GM23338 (cell line): ENCODE results near the gene SRSF5. TPM values are rescaled to one million over a fixed set of nuclear protein-coding genes. Genes with fewer than 3 reads are reported as not detected.

ENCODE experiments used
- ATAC-seq: fragments of 200-7000 bp; cut with Tn5 transposase; 3 replicates; pipeline ENCODE4 v1.9.1; 2020
- DNase-seq: peaks from one replicate; pipeline ENCODE4 v3.0.0-alpha.2; 2015; ENCODE audit warnings: low spot score
- H2AFZ ChIP-seq: fragments of 200-600 bp; sonication (generic); 2 replicates; pipeline ENCODE4 v1.8.0; 2016; ENCODE audit warnings: antibody characterized with exemption, mild to moderate bottlenecking, moderate library complexity
- H3F3A ChIP-seq: fragments of 200-600 bp; sonication (generic); replicated peaks from 2 replicates; pipeline ENCODE4 v1.8.0; 2017; ENCODE audit warnings: antibody characterized with exemption, mixed run types, low read depth
- H3K27ac ChIP-seq: fragments of 200-600 bp; sonication (generic); 2 replicates; pipeline ENCODE4 v1.6.1; 2016; ENCODE audit warnings: low read depth
- H3K27me3 ChIP-seq: fragments of 200-600 bp; sonication (generic); 2 replicates; pipeline ENCODE4 v1.8.0; 2016; ENCODE audit warnings: mild to moderate bottlenecking, mixed run types, moderate library complexity; ENCODE audit not compliant: insufficient read depth
- H3K36me3 ChIP-seq: fragments of 200-600 bp; sonication (generic); 2 replicates; pipeline ENCODE4 v1.8.0; 2016; ENCODE audit warnings: mild to moderate bottlenecking; ENCODE audit not compliant: insufficient read depth
- H3K4me1 ChIP-seq: fragments of 200-600 bp; sonication (generic); 2 replicates; pipeline ENCODE4 v1.8.0; 2016; ENCODE audit warnings: mild to moderate bottlenecking, moderate library complexity; ENCODE audit not compliant: insufficient read depth
- H3K4me2 ChIP-seq: fragments of 200-600 bp; sonication (generic); 2 replicates; pipeline ENCODE4 v1.7.1; 2017; ENCODE audit warnings: mixed run types
- H3K4me3 ChIP-seq: fragments of 200-600 bp; sonication (generic); 2 replicates; pipeline ENCODE4 v1.6.1; 2016; ENCODE audit warnings: mixed run types
- H3K79me2 ChIP-seq: fragments of 200-600 bp; sonication (generic); replicated peaks from 2 replicates; pipeline ENCODE4 v1.8.0; 2017; ENCODE audit warnings: mild to moderate bottlenecking; ENCODE audit not compliant: insufficient read depth
- H3K9me2 ChIP-seq: fragments of 200-600 bp; sonication (generic); 2 replicates; pipeline ENCODE4 v1.8.0; 2017; ENCODE audit not compliant: insufficient read depth
- H4K20me1 ChIP-seq: fragments of 200-600 bp; sonication (generic); replicated peaks from 2 replicates; pipeline ENCODE4 v1.8.0; 2017; ENCODE audit warnings: mild to moderate bottlenecking; ENCODE audit not compliant: insufficient read depth
- H3K27ac Mint-ChIP-seq: 2 replicates; pipeline ENCODE4 v1.8.0; 2020; ENCODE audit warnings: inconsistent platforms, mild to moderate bottlenecking, moderate library complexity, mixed read lengths
- H3K27me3 Mint-ChIP-seq: 3 replicates; pipeline ENCODE4 v1.8.0; 2022; ENCODE audit warnings: low read depth, mild to moderate bottlenecking, moderate library complexity, mixed read lengths, inconsistent platforms; ENCODE audit not compliant: insufficient read depth, poor library complexity
- H3K36me3 Mint-ChIP-seq: 3 replicates; pipeline ENCODE4 v1.8.0; 2021; ENCODE audit warnings: low read depth, mild to moderate bottlenecking, inconsistent platforms, moderate library complexity, mixed read lengths
- H3K4me1 Mint-ChIP-seq: 3 replicates; pipeline ENCODE4 v1.8.0; 2020; ENCODE audit warnings: mild to moderate bottlenecking, inconsistent platforms, mixed read lengths
- H3K4me3 Mint-ChIP-seq: 3 replicates; pipeline ENCODE4 v1.8.0; 2021; ENCODE audit warnings: moderate library complexity, mild to moderate bottlenecking, inconsistent platforms, mixed read lengths
- H3K9me3 Mint-ChIP-seq: 3 replicates; pipeline ENCODE4 v1.8.0; 2020; ENCODE audit warnings: moderate library complexity, mild to moderate bottlenecking, inconsistent platforms, mixed read lengths
- EZH2 ChIP-seq: fragments of 200-600 bp; sonication (generic); IDR thresholded peaks from one replicate; pipeline ENCODE4 v1.8.0; 2017; ENCODE audit warnings: antibody characterized with exemption, mild to moderate bottlenecking, low read depth; ENCODE audit not compliant: unreplicated experiment
- NANOG ChIP-seq: IDR thresholded peaks from 2 replicates; pipeline ENCODE4 v1.6.1; 2016; ENCODE audit warnings: antibody characterized with exemption, borderline replicate concordance
- STAT1 ChIP-seq: IDR thresholded peaks from one replicate; pipeline ENCODE4 v1.6.1; 2016; ENCODE audit warnings: antibody characterized with exemption; ENCODE audit not compliant: unreplicated experiment
- ZNF114 ChIP-seq: fragments of 250-450 bp; sonication (Bioruptor Pico); IDR thresholded peaks from 2 replicates; pipeline ENCODE4 v1.5.0; 2020; ENCODE audit warnings: mild to moderate bottlenecking, moderate library complexity
- ZNF331 ChIP-seq: fragments of 250-450 bp; sonication (Bioruptor Pico); IDR thresholded peaks from 2 replicates; pipeline ENCODE4 v1.5.0; 2020; ENCODE audit warnings: low read depth, mild to moderate bottlenecking, moderate library complexity
- polyA plus RNA-seq: library from polyadenylated mRNA; unstranded; fragments of >200 nt; fragmentation: Nextera tagmentation; extraction: Ambion mirVana; gene quantifications from 2 replicates; pipeline ENCODE4 v1.2.1, GENCODE V29; 2016
- total RNA-seq: library from RNA; depleted of rRNA; stranded (reverse); fragments of >200 nt; shearing (Covaris generic); gene quantifications from 2 replicates; pipeline ENCODE4 v1.2.3, GENCODE V29; 2014
- TF ChIP-seq, protein P1 (sequence below), 2 experiments: fragments of 200-600 bp in 1 of 2; sonication (generic) in 1 of 2; conservative IDR thresholded peaks; 2 replicates each; pipeline versions ENCODE4 v1.5.1 to v1.6.1; 2016 to 2017; ENCODE audit warnings: antibody characterized with exemption in 2 of 2, low read depth in 2 of 2, mild to moderate bottlenecking in 2 of 2, moderate library complexity in 1 of 2
- TF ChIP-seq, protein P2 (sequence below): fragments of 250-450 bp; sonication (Bioruptor Pico); IDR thresholded peaks from 2 replicates; pipeline ENCODE4 v1.5.0; 2020; ENCODE audit warnings: mild to moderate bottlenecking, moderate library complexity

The SRSF5 gene
- total and polyA plus RNA-seq, 2 experiments from 2014 or later, result 172 to 389 TPM

DNA sequence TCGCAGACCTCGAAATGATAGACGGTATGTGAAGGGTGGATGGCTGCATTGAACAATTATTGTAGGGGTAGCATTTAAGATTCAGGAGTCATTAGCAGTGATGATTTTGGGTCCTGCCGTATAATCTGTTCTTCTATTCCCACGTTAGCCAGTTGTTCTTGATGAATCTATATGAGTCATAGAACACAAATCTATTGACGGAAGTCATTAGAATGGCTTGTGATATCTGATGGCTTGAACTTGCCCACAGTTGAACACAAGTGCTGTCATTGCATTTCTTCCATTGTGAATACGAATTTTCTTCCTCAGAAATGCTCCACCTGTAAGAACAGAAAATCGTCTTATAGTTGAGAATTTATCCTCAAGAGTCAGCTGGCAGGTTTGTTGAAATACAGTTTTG lies 1.9 kb downstream of the SRSF5 start:
- Mint-ChIP-seq H3K36me3 (peaks cover 70% of the 10 kb centered on the region), H3K9me3 (peaks cover 4% of the 10 kb centered on the region; the same call in 1 of the 3 replicates), H3K4me3 (peak overlapping the region; percentile 99), H3K4me1 (peaks cover 21% of the 10 kb centered on the region), H3K27ac (peak overlapping the region; percentile 100; the same call in 1 of the 2 replicates), H3K27me3 (peaks cover 24% of the 10 kb centered on the region)
- Histone ChIP-seq H3K79me2 (peaks cover 51% of the 10 kb centered on the region), H3K4me3 (peak overlapping the region; percentile 96), H4K20me1 (peaks cover 48% of the 10 kb centered on the region), H3K27ac (no peak overlapping the region; the same call in 1 of the 2 replicates), H3F3A (peaks cover 7% of the 10 kb centered on the region), H3K4me2 (peak overlapping the region; percentile 95; the same call in 1 of the 2 replicates), H3K9me2 (no peaks in the 10 kb centered on the region), H3K36me3 (peaks cover 60% of the 10 kb centered on the region), H3K27me3 (no peaks in the 10 kb centered on the region), H3K4me1 (peaks cover 14% of the 10 kb centered on the region), H2AFZ (no peak overlapping the region)
- DNase-seq, result no peak
- TF ChIP-seq STAT1 (no peak), ZNF331 (CRISPR knock-in tag) (no peak), NANOG (no peak), EZH2 (no peak), ZNF114 (CRISPR knock-in tag) (no peak)
- TF ChIP-seq, protein P1, sequence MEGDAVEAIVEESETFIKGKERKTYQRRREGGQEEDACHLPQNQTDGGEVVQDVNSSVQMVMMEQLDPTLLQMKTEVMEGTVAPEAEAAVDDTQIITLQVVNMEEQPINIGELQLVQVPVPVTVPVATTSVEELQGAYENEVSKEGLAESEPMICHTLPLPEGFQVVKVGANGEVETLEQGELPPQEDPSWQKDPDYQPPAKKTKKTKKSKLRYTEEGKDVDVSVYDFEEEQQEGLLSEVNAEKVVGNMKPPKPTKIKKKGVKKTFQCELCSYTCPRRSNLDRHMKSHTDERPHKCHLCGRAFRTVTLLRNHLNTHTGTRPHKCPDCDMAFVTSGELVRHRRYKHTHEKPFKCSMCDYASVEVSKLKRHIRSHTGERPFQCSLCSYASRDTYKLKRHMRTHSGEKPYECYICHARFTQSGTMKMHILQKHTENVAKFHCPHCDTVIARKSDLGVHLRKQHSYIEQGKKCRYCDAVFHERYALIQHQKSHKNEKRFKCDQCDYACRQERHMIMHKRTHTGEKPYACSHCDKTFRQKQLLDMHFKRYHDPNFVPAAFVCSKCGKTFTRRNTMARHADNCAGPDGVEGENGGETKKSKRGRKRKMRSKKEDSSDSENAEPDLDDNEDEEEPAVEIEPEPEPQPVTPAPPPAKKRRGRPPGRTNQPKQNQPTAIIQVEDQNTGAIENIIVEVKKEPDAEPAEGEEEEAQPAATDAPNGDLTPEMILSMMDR (conservative IDR thresholded peaks at IDR 0.05; ENCODE audit: low read depth in 2 of 2), result no peak
- TF ChIP-seq, protein P2, sequence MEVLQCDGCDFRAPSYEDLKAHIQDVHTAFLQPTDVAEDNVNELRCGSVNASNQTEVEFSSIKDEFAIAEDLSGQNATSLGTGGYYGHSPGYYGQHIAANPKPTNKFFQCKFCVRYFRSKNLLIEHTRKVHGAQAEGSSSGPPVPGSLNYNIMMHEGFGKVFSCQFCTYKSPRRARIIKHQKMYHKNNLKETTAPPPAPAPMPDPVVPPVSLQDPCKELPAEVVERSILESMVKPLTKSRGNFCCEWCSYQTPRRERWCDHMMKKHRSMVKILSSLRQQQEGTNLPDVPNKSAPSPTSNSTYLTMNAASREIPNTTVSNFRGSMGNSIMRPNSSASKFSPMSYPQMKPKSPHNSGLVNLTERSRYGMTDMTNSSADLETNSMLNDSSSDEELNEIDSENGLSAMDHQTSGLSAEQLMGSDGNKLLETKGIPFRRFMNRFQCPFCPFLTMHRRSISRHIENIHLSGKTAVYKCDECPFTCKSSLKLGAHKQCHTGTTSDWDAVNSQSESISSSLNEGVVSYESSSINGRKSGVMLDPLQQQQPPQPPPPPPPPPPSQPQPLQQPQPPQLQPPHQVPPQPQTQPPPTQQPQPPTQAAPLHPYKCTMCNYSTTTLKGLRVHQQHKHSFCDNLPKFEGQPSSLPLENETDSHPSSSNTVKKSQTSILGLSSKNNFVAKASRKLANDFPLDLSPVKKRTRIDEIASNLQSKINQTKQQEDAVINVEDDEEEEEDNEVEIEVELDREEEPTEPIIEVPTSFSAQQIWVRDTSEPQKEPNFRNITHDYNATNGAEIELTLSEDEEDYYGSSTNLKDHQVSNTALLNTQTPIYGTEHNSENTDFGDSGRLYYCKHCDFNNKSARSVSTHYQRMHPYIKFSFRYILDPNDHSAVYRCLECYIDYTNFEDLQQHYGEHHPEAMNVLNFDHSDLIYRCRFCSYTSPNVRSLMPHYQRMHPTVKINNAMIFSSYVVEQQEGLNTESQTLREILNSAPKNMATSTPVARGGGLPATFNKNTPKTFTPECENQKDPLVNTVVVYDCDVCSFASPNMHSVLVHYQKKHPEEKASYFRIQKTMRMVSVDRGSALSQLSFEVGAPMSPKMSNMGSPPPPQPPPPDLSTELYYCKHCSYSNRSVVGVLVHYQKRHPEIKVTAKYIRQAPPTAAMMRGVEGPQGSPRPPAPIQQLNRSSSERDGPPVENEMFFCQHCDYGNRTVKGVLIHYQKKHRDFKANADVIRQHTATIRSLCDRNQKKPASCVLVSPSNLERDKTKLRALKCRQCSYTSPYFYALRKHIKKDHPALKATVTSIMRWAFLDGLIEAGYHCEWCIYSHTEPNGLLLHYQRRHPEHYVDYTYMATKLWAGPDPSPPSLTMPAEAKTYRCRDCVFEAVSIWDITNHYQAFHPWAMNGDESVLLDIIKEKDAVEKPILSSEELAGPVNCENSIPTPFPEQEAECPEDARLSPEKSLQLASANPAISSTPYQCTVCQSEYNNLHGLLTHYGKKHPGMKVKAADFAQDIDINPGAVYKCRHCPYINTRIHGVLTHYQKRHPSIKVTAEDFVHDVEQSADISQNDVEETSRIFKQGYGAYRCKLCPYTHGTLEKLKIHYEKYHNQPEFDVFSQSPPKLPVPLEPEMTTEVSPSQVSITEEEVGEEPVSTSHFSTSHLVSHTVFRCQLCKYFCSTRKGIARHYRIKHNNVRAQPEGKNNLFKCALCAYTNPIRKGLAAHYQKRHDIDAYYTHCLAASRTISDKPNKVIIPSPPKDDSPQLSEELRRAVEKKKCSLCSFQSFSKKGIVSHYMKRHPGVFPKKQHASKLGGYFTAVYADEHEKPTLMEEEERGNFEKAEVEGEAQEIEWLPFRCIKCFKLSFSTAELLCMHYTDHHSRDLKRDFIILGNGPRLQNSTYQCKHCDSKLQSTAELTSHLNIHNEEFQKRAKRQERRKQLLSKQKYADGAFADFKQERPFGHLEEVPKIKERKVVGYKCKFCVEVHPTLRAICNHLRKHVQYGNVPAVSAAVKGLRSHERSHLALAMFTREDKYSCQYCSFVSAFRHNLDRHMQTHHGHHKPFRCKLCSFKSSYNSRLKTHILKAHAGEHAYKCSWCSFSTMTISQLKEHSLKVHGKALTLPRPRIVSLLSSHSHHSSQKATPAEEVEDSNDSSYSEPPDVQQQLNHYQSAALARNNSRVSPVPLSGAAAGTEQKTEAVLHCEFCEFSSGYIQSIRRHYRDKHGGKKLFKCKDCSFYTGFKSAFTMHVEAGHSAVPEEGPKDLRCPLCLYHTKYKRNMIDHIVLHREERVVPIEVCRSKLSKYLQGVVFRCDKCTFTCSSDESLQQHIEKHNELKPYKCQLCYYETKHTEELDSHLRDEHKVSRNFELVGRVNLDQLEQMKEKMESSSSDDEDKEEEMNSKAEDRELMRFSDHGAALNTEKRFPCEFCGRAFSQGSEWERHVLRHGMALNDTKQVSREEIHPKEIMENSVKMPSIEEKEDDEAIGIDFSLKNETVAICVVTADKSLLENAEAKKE, result no peak
- ATAC-seq, result no peak
